Ascending aorta (tissue), 2 donors: ENCODE measurements around the gene RHOB. TPM values are rescaled to one million over a fixed set of nuclear protein-coding genes. Genes with fewer than 3 reads are reported as not detected.
A peak's percentile ranks its signal among the peaks of the same experiment; 100 is the strongest.

ENCODE experiments used
- DNase-seq, 2 donors: peaks; one replicate each; pipeline ENCODE4 v3.0.0-alpha.2; 2019; ENCODE audit warnings: low spot score in 2 of 2
- H3K27ac ChIP-seq, 2 donors: fragments of 200-600 bp; sonication (generic); one replicate each; pipeline ENCODE4 v1.5.1; 2016 to 2017; ENCODE audit warnings: mild to moderate bottlenecking in 1 of 2
- H3K27me3 ChIP-seq: fragments of 200-600 bp; sonication (generic); one replicate; pipeline ENCODE4 v1.5.1; 2017
- H3K36me3 ChIP-seq, 2 donors: fragments of 200-600 bp; sonication (generic); one replicate each; pipeline ENCODE4 v1.5.1; 2016
- H3K4me1 ChIP-seq, 2 donors: fragments of 200-600 bp; sonication (generic); one replicate each; pipeline ENCODE4 v1.5.1; 2016 to 2017; ENCODE audit warnings: mild to moderate bottlenecking in 1 of 2
- H3K4me3 ChIP-seq, 2 donors: fragments of 200-600 bp; sonication (generic); one replicate each; pipeline ENCODE4 v1.5.1; 2016 to 2017; ENCODE audit warnings: mild to moderate bottlenecking in 1 of 2
- H3K9me3 ChIP-seq, 2 donors: fragments of 200-600 bp; sonication (generic); one replicate each; pipeline ENCODE4 v1.5.1; 2016
- CTCF ChIP-seq, 3 experiments: fragments of 200-600 bp in 2 of 3; fragments of 450-650 bp in 1 of 3; sonication (generic) in 2 of 3; IDR thresholded peaks; one replicate each; pipeline ENCODE4 v1.5.1; 2016 to 2019; ENCODE audit warnings: antibody characterized with exemption in 3 of 3, mild to moderate bottlenecking in 1 of 3, moderate library complexity in 1 of 3
- intact Hi-C: fragments of 100-400 bp; cut with DNase I; formaldehyde crosslinking; loops from one replicate; pipeline ENCODE4 v1.15.1; 2023
- total RNA-seq: library from RNA; depleted of rRNA; stranded (reverse); fragments of >200 nt; gene quantifications from one replicate; pipeline ENCODE4 v1.1.0, GENCODE V29; 2016

RHOB gene
- total RNA-seq, 1 donor from 2014 or later = 3,143 TPM

GRCh38 chr2:20476481-20476880 lies 29.6 kb downstream of the RHOB start:
- H3K27ac ChIP-seq = no peak overlapping the region
- no peaks in the 10 kb centered on the region for H3K9me3 ChIP-seq
- no peaks in the 10 kb centered on the region for H3K27me3 ChIP-seq
- DNase-seq = no peak
- no peak overlapping the region for H3K4me3 ChIP-seq
- intact Hi-C loops = no loop called here
- no peaks in the 10 kb centered on the region for H3K4me1 ChIP-seq
- no peak for TF ChIP-seq CTCF (IDR thresholded peaks at IDR 0.05)
- no peaks in the 10 kb centered on the region for H3K36me3 ChIP-seq

GRCh38 chr2:20476950-20477349 lies 30.1 kb downstream of the RHOB start:
- H3K9me3 ChIP-seq = no peaks in the 10 kb centered on the region
- H3K36me3 ChIP-seq = no peaks in the 10 kb centered on the region
- intact Hi-C loops = no loop called here
- H3K27me3 ChIP-seq = no peaks in the 10 kb centered on the region
- DNase-seq = no peak
- no peak overlapping the region for H3K4me3 ChIP-seq
- H3K27ac ChIP-seq = no peak overlapping the region
- no peaks in the 10 kb centered on the region for H3K4me1 ChIP-seq
- TF ChIP-seq CTCF (IDR thresholded peaks at IDR 0.05) = no peak

GRCh38 chr2:20478961-20479360 lies 32.1 kb downstream of the RHOB start:
- no peak for TF ChIP-seq CTCF (IDR thresholded peaks at IDR 0.05)
- Histone ChIP-seq H3K27ac (no peak overlapping the region), H3K4me3 (no peak overlapping the region), H3K36me3 (no peaks in the 10 kb centered on the region), H3K27me3 (no peaks in the 10 kb centered on the region), H3K4me1 (peaks cover 9 to 12% of the 10 kb centered on the region in 2 donors), H3K9me3 (no peaks in the 10 kb centered on the region)
- intact Hi-C loops = no loop called here
- DNase-seq = no peak

- H3K27ac ChIP-seq = no peak overlapping the region
- no peak for DNase-seq
- peaks cover 9 to 15% of the 10 kb centered on the region in 2 donors for H3K4me1 ChIP-seq
- no peaks in the 10 kb centered on the region for H3K9me3 ChIP-seq
- TF ChIP-seq CTCF (IDR thresholded peaks at IDR 0.05) = no peak
- no peak overlapping the region for H3K4me3 ChIP-seq
- intact Hi-C loops = no loop called here
- no peaks in the 10 kb centered on the region for H3K27me3 ChIP-seq
- H3K36me3 ChIP-seq = no peaks in the 10 kb centered on the region
Observed at GRCh38 chr2:20479835-20480234, 33.0 kb downstream of the RHOB start.

GRCh38 chr2:20480913-20481312 lies 34.0 kb downstream of the RHOB start:
- Histone ChIP-seq H3K27me3 (no peaks in the 10 kb centered on the region), H3K9me3 (no peaks in the 10 kb centered on the region), H3K4me1 (peaks cover 9 to 15% of the 10 kb centered on the region in 2 donors), H3K36me3 (no peaks in the 10 kb centered on the region), H3K4me3 (no peak overlapping the region), H3K27ac (no peak overlapping the region)
- intact Hi-C loops = no loop called here
- no peak for TF ChIP-seq CTCF (IDR thresholded peaks at IDR 0.05)
- no peak for DNase-seq

GRCh38 chr2:20481798-20482405 lies 35.0 kb downstream of the RHOB start:
- H3K4me1 ChIP-seq = peaks cover 9 to 15% of the 10 kb centered on the region in 2 donors
- no peaks in the 10 kb centered on the region for H3K36me3 ChIP-seq
- intact Hi-C loops = no loop called here
- DNase-seq = no peak
- no peaks in the 10 kb centered on the region for H3K27me3 ChIP-seq
- no peak overlapping the region for H3K4me3 ChIP-seq
- TF ChIP-seq CTCF (IDR thresholded peaks at IDR 0.05) = no peak
- H3K9me3 ChIP-seq = no peaks in the 10 kb centered on the region
- H3K27ac ChIP-seq = peak overlapping the region; percentile 30 to 49
